ENCODE results near the gene CAPN15. TPM values are rescaled to one million over a fixed set of nuclear protein-coding genes. Genes with fewer than 3 reads are reported as not detected.

Gene CAPN15
- total RNA-seq, 1 experiment from 2014 or later, result 76.4 TPM

DNA sequence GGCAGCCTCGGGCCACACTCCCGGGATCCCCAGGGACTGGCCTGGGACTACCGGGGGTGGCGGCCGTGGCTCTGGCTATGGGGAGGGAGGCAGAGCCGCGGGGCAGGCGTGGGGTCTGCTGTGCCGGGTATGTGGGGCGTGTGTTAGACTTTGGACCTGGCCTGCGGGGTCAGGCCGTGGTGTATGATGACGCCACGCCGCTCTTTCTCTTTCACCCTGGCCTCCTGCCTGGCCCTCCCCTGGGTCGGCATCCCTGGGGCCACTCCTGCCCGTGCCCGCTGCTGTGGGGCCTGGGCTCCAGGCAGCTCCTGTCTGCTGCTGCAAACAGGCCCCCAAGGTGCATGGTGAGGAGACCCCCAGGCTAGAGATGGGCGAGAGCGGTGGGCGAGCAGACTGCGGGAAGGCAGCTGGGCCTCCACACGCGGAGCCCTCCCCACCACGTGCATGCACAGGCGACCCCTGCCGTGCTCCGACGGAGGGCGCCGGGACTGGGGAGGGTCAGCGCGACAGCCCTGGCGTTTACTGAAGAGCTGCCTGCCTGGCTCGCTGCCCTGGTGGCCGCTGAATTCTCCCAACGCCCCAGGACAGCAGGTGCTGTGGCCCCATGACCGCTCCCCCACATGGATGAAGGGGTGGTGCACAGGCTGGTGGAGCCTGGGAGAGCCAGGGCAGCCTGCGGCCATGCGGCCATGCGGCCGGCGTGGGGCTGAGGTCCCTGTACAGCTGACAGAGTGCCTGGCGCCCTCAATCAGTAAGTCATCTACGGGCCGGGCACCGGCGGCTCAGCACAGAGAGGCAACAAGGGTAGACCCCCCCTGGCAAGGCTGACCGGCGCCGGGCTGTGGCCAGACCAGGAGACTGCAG, 16.0 kb downstream of the CAPN15 start:
- TF ChIP-seq, protein P1, sequence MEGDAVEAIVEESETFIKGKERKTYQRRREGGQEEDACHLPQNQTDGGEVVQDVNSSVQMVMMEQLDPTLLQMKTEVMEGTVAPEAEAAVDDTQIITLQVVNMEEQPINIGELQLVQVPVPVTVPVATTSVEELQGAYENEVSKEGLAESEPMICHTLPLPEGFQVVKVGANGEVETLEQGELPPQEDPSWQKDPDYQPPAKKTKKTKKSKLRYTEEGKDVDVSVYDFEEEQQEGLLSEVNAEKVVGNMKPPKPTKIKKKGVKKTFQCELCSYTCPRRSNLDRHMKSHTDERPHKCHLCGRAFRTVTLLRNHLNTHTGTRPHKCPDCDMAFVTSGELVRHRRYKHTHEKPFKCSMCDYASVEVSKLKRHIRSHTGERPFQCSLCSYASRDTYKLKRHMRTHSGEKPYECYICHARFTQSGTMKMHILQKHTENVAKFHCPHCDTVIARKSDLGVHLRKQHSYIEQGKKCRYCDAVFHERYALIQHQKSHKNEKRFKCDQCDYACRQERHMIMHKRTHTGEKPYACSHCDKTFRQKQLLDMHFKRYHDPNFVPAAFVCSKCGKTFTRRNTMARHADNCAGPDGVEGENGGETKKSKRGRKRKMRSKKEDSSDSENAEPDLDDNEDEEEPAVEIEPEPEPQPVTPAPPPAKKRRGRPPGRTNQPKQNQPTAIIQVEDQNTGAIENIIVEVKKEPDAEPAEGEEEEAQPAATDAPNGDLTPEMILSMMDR (conservative IDR thresholded peaks at IDR 0.05), result no peak
- Histone ChIP-seq H3K79me1 (ENCODE audit: insufficient read depth, low read depth, low read length, poor library complexity, severe bottlenecking) (peaks cover 4% of the 10 kb centered on the region), H2BK5ac (ENCODE audit: insufficient read length, low read length) (no peak overlapping the region), H3K23me2 (ENCODE audit: insufficient read length, low read depth, low read length, poor library complexity, severe bottlenecking) (no peaks in the 10 kb centered on the region), H2BK120ac (ENCODE audit: low read depth, low read length, poor library complexity, severe bottlenecking) (no peak overlapping the region), H3K27me3 (ENCODE audit: insufficient read depth, low read length) (no peaks in the 10 kb centered on the region), H2BK12ac (ENCODE audit: insufficient read length, low read depth, low read length) (no peak overlapping the region), H2AK5ac (ENCODE audit: insufficient read length, low read length) (no peak overlapping the region), H3K9ac (ENCODE audit: extremely low read depth, insufficient read length, low read length) (no peak overlapping the region), H3K27ac (ENCODE audit: insufficient read length, low read depth, low read length) (no peak overlapping the region), H3K4me1 (ENCODE audit: insufficient read depth, low read length) (no peaks in the 10 kb centered on the region), H3K4me2 (ENCODE audit: insufficient read depth, insufficient read length, low read length) (no peak overlapping the region), H4K8ac (replicated peaks; ENCODE audit: insufficient read length, low read depth, low read length) (no peak overlapping the region), H3K79me2 (ENCODE audit: insufficient read depth, low read length) (no peaks in the 10 kb centered on the region; the same call in 1 of the 2 replicates), H2BK20ac (ENCODE audit: low read depth, low read length, poor library complexity, severe bottlenecking) (no peak overlapping the region), H3T11ph (ENCODE audit: low read length) (no peak overlapping the region), H3K56ac (ENCODE audit: insufficient read length, low read depth, low read length) (no peak overlapping the region), H4K20me1 (ENCODE audit: control insufficient read depth, insufficient read depth, insufficient read length) (no peaks in the 10 kb centered on the region), H3K18ac (ENCODE audit: insufficient read length, low read depth, low read length) (no peak overlapping the region), H3K4ac (ENCODE audit: low read depth, low read length) (no peak overlapping the region), H4K91ac (ENCODE audit: insufficient read length, low read depth, low read length) (no peak overlapping the region), H2AFZ (ENCODE audit: low read length) (no peak overlapping the region), H2BK15ac (ENCODE audit: low read depth, low read length) (no peak overlapping the region), H3K23ac (ENCODE audit: insufficient read length, low read depth, low read length) (no peak overlapping the region), H4K5ac (ENCODE audit: insufficient read length, low read depth, low read length) (no peak overlapping the region), H3K14ac (ENCODE audit: insufficient read depth, low read length) (no peak overlapping the region; the same call in 1 of the 2 replicates), H3K9me3 (ENCODE audit: control insufficient read depth, low read depth, low read length) (no peaks in the 10 kb centered on the region)
- Mint-ChIP-seq H3K9me3 (no peaks in the 10 kb centered on the region), H3K4me3 (no peak overlapping the region), H3K27ac (peak overlapping the region in 1 of 3 experiments; percentile 27; a peak in 1 of 7 replicates), H3K4me1 (no peaks in the 10 kb centered on the region), H3K27me3 (ENCODE audit: low read depth) (no peaks in the 10 kb centered on the region), H3K36me3 (ENCODE audit: insufficient read depth in 1 of 3, low read depth in 3 of 3) (peaks cover 0 to 8% (median 3%) of the 10 kb centered on the region in 3 experiments; a peak in 4 of 7 replicates)
- WGBS (ENCODE audit: extremely low coverage, insufficient read length, low lambda C conversion rate), result no CpG with 5 or more reads among the region's 51 CpGs
- DNase-seq, result no peak

All from H9 (cell line).